Keratinocyte (primary cell): ENCODE data around the gene FNBP1. TPM values are rescaled to one million over a fixed set of nuclear protein-coding genes. Genes with fewer than 3 reads are reported as not detected.
"Not testable (repeated sequence)": the region's sequence is repeated elsewhere in the genome, so short reads cannot be mapped to it uniquely, and the experiment has no call there.

Experiments
- DNase-seq: peaks from one replicate; pipeline ENCODE4 v3.0.0-alpha.2; 2011; ENCODE audit warnings: low read depth, missing footprints, low spot score
- FAIRE-seq: peaks from 2 replicates; lab custom pipeline; 2011; peaks lifted over from hg19 to GRCh38; lab: Jason Lieb, UNC
- H2AFZ ChIP-seq: 2 replicates; pipeline ENCODE4 v1.6.0; 2012; ENCODE audit warnings: low read length, control low read depth, inconsistent platforms; ENCODE audit not compliant: control insufficient read depth
- H3K27ac ChIP-seq: 2 replicates; pipeline ENCODE4 v1.5.1; 2011; ENCODE audit warnings: low read length; ENCODE audit not compliant: control insufficient read depth, insufficient read depth
- H3K27me3 ChIP-seq: 3 replicates; pipeline ENCODE4 v1.6.0; 2011; ENCODE audit warnings: low read length; ENCODE audit not compliant: control insufficient read depth, insufficient read depth; ENCODE audit errors: extremely low read depth
- H3K36me3 ChIP-seq, 2 experiments: 2 replicates in 1 of 2; 3 replicates in 1 of 2; pipeline ENCODE4 v1.5.1; 2011; ENCODE audit warnings: low read length in 2 of 2, mild to moderate bottlenecking in 1 of 2; ENCODE audit not compliant: control insufficient read depth in 2 of 2, insufficient read depth in 2 of 2; ENCODE audit errors: extremely low read depth in 1 of 2
- H3K4me1 ChIP-seq: 3 replicates; pipeline ENCODE4 v1.5.1; 2011; ENCODE audit warnings: low read length; ENCODE audit not compliant: control insufficient read depth, insufficient read depth; ENCODE audit errors: extremely low read depth
- H3K4me2 ChIP-seq: 3 replicates; pipeline ENCODE4 v1.6.0; 2011; ENCODE audit warnings: low read depth, low read length; ENCODE audit not compliant: control insufficient read depth, insufficient read depth; ENCODE audit errors: extremely low read depth
- H3K4me3 ChIP-seq, 3 experiments: fragments of 200-600 bp in 1 of 3; sonication (generic) in 1 of 3; 2 replicates in 2 of 3; 3 replicates in 1 of 3; pipeline ENCODE4 v1.5.1; 2011 to 2016; ENCODE audit warnings: low read length in 3 of 3, mild to moderate bottlenecking in 3 of 3, control low read depth in 2 of 3, inconsistent platforms in 1 of 3, low read depth in 1 of 3, mixed read lengths in 1 of 3, mixed run types in 1 of 3, moderate library complexity in 1 of 3; ENCODE audit not compliant: control insufficient read depth in 2 of 3, insufficient read depth in 2 of 3; ENCODE audit errors: extremely low read depth in 1 of 3
- H3K79me2 ChIP-seq: 2 replicates; pipeline ENCODE4 v1.6.0; 2012; ENCODE audit warnings: low read length; ENCODE audit not compliant: control insufficient read depth, insufficient read depth
- H3K9ac ChIP-seq: 3 replicates; pipeline ENCODE4 v1.6.0; 2011; ENCODE audit warnings: low read length; ENCODE audit not compliant: control insufficient read depth, insufficient read depth; ENCODE audit errors: extremely low read depth
- H3K9me1 ChIP-seq: 3 replicates; pipeline ENCODE4 v1.6.0; 2011; ENCODE audit warnings: low read length; ENCODE audit not compliant: control insufficient read depth, insufficient read depth; ENCODE audit errors: extremely low read depth
- H3K9me3 ChIP-seq: 2 replicates; pipeline ENCODE4 v1.5.1; 2012; ENCODE audit warnings: low read depth, low read length; ENCODE audit not compliant: control insufficient read depth
- H4K20me1 ChIP-seq: 3 replicates; pipeline ENCODE4 v1.6.0; 2011; ENCODE audit warnings: low read length; ENCODE audit not compliant: control insufficient read depth, insufficient read depth; ENCODE audit errors: extremely low read depth
- EZH2 ChIP-seq: IDR thresholded peaks from one replicate; pipeline ENCODE4 v1.6.1; 2012; ENCODE audit warnings: inconsistent platforms, mild to moderate bottlenecking, low read length, moderate library complexity
- dilution Hi-C: fragments of 300-500 bp; cut with MboI; formaldehyde crosslinking; loops from one replicate; pipeline ENCODE4 v1.7.0; 2020; ENCODE audit warnings: low sequenced_read_pairs; ENCODE audit not compliant: extremely low pct_ligation_motif_present
- polyA plus RNA-seq, 5 experiments: library from polyadenylated mRNA; depleted of rRNA in 3 of 5; stranded (reverse) in 3 of 5; stranded (forward) in 1 of 5; unstranded in 1 of 5; fragments of >200 nt; gene quantifications; 1 replicate in 1 of 5; 2 replicates in 3 of 5; 3 replicates in 1 of 5; pipeline versions ENCODE4 v1.2.1 to v1.2.3, GENCODE V29; 2011 to 2012; ENCODE audit warnings: missing spikeins in 2 of 5, low read depth in 1 of 5, low replicate concordance in 1 of 5
- TF ChIP-seq, protein P1 (sequence below), 3 experiments: IDR thresholded peaks in 1 of 3; conservative IDR thresholded peaks in 1 of 3; optimal IDR thresholded peaks in 1 of 3; 2 replicates in 2 of 3; 3 replicates in 1 of 3; pipeline versions ENCODE3 to v1.5.1; 2011; ENCODE audit warnings: low read length in 3 of 3, mild to moderate bottlenecking in 3 of 3, moderate library complexity in 2 of 3, control low read depth in 1 of 3, inconsistent platforms in 1 of 3; ENCODE audit not compliant: insufficient read depth in 2 of 3; ENCODE audit errors: extremely low read depth in 1 of 3

Gene FNBP1
- polyA plus RNA-seq, 1 donor (not counting 4 experiments of a cell fraction or from before 2014, with no cell fraction given) = 9.6 TPM

DNA sequence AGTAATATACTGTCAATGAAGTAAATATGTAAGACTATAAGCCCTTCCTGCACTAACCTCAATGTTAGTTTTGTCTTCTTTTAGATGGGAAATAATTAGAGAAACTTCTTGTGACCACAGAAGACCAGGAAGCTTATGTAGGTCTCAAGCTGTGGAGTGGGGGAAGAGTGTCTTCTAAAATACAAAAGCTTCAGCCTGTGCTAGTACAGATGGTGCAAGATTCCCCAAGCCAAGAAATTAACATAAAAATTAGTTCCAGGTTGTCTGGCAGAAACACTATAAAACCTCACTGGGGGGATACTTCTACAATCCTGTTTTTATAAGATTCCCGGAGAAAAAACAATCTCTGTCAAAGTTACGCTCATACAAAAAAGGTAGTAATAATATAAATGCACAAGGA lies 103.6 kb downstream of the FNBP1 start:
- no peak overlapping the region for H2AFZ ChIP-seq
- no peaks in the 10 kb centered on the region for H3K79me2 ChIP-seq
- no peaks in the 10 kb centered on the region for H3K4me1 ChIP-seq
- no peak overlapping the region for H3K27ac ChIP-seq
- H3K9me1 ChIP-seq = no peaks in the 10 kb centered on the region
- no peaks in the 10 kb centered on the region for H3K9me3 ChIP-seq
- H3K36me3 ChIP-seq = no peaks in the 10 kb centered on the region
- no peak overlapping the region for H3K4me2 ChIP-seq
- H3K27me3 ChIP-seq = no peaks in the 10 kb centered on the region
- no peak overlapping the region for H3K9ac ChIP-seq
- DNase-seq (no peak), FAIRE-seq (no peak)
- TF ChIP-seq, protein P1, sequence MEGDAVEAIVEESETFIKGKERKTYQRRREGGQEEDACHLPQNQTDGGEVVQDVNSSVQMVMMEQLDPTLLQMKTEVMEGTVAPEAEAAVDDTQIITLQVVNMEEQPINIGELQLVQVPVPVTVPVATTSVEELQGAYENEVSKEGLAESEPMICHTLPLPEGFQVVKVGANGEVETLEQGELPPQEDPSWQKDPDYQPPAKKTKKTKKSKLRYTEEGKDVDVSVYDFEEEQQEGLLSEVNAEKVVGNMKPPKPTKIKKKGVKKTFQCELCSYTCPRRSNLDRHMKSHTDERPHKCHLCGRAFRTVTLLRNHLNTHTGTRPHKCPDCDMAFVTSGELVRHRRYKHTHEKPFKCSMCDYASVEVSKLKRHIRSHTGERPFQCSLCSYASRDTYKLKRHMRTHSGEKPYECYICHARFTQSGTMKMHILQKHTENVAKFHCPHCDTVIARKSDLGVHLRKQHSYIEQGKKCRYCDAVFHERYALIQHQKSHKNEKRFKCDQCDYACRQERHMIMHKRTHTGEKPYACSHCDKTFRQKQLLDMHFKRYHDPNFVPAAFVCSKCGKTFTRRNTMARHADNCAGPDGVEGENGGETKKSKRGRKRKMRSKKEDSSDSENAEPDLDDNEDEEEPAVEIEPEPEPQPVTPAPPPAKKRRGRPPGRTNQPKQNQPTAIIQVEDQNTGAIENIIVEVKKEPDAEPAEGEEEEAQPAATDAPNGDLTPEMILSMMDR (optimal IDR thresholded peaks at IDR 0.05 in 1 of 3, IDR thresholded peaks at IDR 0.05 in 1 of 3, conservative IDR thresholded peaks at IDR 0.05 in 1 of 3; ENCODE audit: extremely low read depth in 1 of 3, insufficient read depth in 2 of 3, low read length in 3 of 3) = no peak
- TF ChIP-seq EZH2 = no peak
- H4K20me1 ChIP-seq = no peaks in the 10 kb centered on the region
- dilution Hi-C loops = no loop called here
- no peak overlapping the region for H3K4me3 ChIP-seq

DNA sequence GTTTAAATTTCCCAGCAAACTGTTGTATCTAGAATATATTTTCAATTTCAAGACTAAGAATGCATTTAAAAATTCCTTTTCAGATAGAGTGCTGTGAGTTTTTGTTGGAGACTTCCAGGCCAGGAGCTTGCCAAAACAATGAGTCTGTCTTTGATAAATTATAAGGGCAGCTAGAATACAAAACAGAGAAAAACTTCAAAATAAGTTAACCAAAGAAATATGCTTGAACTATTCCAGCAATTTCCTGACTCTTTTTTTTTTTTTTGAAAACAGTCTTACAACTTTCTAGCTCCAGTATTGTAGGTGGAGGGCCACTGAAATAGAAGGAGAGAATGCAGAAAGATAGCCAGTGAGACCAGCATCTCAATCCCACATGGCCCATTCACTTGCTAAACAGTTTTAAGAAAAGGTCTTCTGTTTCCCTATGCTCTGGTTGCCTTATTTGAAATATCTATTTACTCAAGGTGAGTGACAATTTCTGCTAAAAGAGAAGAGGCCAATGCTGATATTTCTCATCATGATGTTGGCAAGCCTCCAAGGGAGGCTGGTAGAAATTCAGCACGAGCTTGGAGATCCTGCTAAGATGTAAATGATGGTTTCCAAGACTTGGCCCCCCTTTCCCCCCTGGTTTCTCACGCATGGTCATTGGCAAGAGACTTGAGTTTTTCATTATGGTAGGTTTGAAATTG lies 104.6 kb downstream of the FNBP1 start:
- Histone ChIP-seq H4K20me1 (no peaks in the 10 kb centered on the region), H3K4me2 (no peak overlapping the region), H3K9me3 (no peaks in the 10 kb centered on the region), H3K9me1 (no peaks in the 10 kb centered on the region), H3K79me2 (no peaks in the 10 kb centered on the region), H3K36me3 (no peaks in the 10 kb centered on the region), H3K9ac (no peak overlapping the region), H3K27ac (no peak overlapping the region), H3K4me3 (no peak overlapping the region), H3K27me3 (no peaks in the 10 kb centered on the region), H2AFZ (no peak overlapping the region), H3K4me1 (no peaks in the 10 kb centered on the region)
- DNase-seq = no peak
- no peak for TF ChIP-seq EZH2
- TF ChIP-seq, protein P1 (optimal IDR thresholded peaks at IDR 0.05 in 1 of 3, IDR thresholded peaks at IDR 0.05 in 1 of 3, conservative IDR thresholded peaks at IDR 0.05 in 1 of 3; ENCODE audit: extremely low read depth in 1 of 3, insufficient read depth in 2 of 3, low read length in 3 of 3) = no peak
- no peak for FAIRE-seq
- dilution Hi-C loops = no loop called here

DNA sequence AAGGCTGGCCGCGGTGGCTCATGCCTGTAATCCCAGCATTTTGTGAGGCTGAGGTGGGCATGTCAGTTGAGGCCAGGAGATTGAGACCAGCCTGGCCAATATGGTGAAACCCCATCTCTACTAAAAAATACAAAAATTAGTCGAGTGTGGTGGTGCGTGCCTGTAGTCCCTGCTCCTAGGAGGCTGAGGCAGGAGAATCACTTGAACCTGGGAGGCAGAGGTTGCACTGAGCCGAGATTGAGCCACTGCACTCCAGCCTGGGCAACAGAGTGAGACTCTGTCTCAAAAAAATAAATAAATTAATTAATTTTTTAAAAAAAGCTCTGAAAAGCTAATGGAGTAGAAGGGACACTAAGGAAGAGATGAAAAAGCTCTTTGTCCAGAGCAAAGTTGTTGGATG lies 105.1 kb downstream of the FNBP1 start:
- H3K79me2 ChIP-seq, H4K20me1 ChIP-seq, H3K4me1 ChIP-seq, H3K9me1 ChIP-seq, H3K27ac ChIP-seq, H3K36me3 ChIP-seq, dilution Hi-C loops, H3K27me3 ChIP-seq, H3K4me3 ChIP-seq, DNase-seq, H2AFZ ChIP-seq, FAIRE-seq, H3K9me3 ChIP-seq, H3K9ac ChIP-seq, H3K4me2 ChIP-seq: not testable (repeated sequence)
